Activated gamma-delta T cell (primary cell): ENCODE results near the gene EGFL8.
"Not testable (repeated sequence)": the region's sequence is repeated elsewhere in the genome, so short reads cannot be mapped to it uniquely, and the experiment has no call there.

Source experiments
- DNase-seq: peaks from one replicate; lab custom pipeline; 2025; lab: John Stamatoyannopoulos, UW

The EGFL8 gene

GRCh38 chr6:32196682-32197616, 32.6 kb downstream of the EGFL8 start:
- DNase-seq, result no peak

DNA sequence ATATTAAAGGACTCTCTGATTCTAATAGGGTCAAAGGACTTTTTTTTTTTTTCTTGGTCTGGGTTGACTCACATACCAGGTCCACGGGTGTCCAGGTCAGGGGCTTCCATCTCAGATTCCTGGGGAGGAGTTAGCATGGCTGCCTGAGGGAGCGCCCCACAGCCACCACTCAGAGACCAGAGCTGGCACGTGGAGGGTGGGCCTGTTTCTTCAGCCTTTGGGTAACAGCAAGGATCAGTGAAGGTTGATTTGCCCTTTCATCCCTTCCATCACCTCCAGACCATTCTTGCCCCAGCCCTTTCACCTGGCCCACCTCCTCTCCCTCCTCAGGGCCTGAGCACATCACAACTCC, 33.9 kb downstream of the EGFL8 start:
- DNase-seq, result no peak

GRCh38 chr6:32198866-32199265, 34.5 kb downstream of the EGFL8 start:
- DNase-seq, result no peak

GRCh38 chr6:32200711-32201475, 36.5 kb downstream of the EGFL8 start:
- no peak for DNase-seq

GRCh38 chr6:32202186-32202585, 37.8 kb downstream of the EGFL8 start:
- DNase-seq, result no peak

GRCh38 chr6:32203426-32204267, 39.3 kb downstream of the EGFL8 start:
- DNase-seq, result no peak

GRCh38 chr6:32204268-32204715, 39.9 kb downstream of the EGFL8 start:
- no peak for DNase-seq

GRCh38 chr6:32208996-32209395, 44.6 kb downstream of the EGFL8 start:
- no peak for DNase-seq

DNA sequence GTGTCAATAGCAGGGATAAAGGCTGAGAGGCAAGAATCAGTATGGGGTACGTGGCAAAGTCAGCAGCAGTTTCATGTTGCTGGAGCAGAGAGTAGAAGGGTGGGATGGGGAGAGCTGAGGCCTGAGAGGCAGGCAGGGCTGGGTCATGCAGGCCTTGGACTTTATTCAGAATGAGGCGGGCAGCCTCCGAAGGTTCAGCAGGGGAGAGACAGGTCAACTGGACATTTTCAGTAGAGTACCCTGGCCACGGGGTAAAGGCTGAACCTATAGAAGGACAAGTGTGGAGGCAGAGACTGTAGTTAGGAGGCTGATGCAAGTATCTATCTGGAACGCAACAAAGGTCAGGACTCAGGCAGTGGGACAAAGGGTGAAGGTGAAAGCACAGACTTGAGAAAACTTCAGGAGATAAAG, 45.8 kb downstream of the EGFL8 start:
- no peak for DNase-seq

DNA sequence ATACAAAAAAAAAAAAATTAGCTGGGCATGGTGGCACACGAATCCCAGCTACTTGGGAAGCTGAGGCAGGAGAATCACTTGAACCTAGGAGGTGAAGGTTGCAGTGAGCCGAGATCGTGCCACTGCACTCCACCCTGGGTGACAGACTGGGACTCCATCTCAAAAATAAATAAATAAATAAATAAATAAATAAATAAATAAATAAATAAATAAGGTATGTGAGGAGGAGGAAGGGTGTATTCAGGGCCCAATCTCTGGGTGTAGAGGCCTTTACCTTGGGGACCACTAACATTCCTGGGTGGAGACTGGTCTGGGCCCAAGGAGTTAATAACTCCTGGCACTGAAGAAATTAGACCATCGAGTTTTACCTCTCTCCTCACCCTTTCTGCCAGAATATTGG, 47.0 kb downstream of the EGFL8 start:
- DNase-seq, result not testable (repeated sequence)

DNA sequence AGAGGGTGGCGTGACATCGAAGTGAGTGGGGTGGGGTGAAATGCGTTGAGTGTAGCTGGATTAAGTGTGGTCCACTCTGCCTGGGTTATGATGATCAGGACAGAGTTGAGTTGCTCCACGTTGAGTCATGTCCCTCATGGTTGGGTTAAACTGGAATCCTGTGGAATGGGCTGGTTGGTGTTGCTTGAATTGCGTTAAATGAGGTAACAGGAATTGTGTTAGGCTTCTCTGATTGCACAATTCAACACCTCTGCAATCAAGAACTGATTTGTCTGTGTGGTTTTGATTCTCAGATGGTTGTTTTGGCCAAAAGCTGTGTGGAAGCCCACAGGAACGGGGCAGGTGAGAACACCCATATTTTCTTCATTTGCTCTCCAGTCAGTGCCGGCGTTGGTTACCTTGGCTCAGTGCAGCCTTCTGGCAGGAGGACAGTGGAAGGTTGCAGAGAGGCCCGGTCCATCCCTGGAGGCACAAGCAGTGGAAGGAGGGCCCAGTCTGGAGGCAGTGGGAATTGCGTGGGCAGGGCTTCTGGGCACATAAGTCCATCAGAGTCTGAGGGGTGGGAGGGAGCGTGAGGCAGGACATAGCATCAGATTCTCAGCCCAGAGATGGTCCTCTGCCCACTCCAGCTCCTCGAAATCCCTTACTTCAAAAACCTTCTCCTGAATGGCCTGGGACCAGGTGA, 47.8 kb downstream of the EGFL8 start:
- no peak for DNase-seq

- DNase-seq, result no peak
Measured at GRCh38 chr6:32213649-32214048, 49.3 kb downstream of the EGFL8 start.

DNA sequence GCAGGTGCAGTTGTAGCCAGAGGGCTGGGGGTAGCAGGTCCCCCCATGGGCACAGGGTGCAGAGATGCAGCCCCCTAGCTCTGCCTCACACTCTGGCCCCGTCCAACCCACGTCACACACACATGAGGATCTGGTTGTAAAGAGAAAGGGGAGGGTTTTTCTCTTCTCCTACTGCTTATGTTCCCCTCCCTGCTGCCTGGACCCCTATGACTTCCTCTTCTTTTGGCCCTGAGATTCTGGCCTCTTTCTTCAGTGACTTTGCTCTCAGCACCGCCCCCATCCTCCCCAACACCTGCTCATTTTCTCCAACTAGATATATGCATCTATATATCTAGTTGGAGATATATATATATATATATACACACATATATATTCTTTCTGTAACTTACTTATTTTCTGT, 49.7 kb downstream of the EGFL8 start:
- DNase-seq, result no peak

DNA sequence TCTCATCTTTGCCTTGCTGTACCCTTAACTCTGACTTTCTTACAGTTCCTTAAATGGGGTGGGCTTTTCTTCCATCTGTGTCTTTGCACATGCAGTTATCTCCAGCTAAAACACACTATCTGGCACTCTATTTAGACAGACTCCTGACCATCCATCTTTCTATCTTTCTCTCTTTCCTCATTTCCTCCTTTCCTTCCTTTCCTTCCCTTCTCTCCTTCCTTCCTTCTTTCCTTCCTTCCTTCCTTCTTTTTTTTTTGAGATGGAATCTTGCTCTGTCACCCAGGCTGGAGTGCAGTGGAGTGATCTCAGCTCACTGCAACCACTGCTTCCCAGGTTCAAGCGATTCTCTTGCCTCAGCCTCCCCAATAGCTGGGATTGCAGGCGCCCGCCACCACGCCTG, 51.2 kb downstream of the EGFL8 start:
- no peak for DNase-seq

GRCh38 chr6:32216285-32216684, 51.9 kb downstream of the EGFL8 start:
- DNase-seq, result no peak

DNA sequence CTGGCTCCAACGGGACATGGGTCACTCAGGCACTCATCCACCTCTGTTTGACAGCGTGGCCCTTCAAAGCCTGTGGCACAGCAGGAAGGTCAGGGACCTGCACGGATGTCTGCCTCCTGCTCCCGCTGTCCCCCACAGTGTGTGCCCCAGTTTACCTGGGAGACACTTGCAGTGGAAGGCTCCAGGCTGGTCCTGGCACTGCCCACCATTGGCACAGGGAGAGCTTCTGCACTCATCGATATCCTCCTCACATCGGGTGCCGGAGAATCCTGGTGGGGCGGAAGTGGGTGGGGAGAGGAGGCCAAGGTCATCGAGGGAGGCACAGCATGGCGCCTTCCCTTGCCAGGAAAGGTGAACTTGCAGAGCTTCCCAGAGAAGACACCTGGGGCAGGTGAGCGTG, 52.6 kb downstream of the EGFL8 start:
- no peak for DNase-seq
